GM12878 (cell line): Measurements from ENCODE around the gene POLD4. TPM values are rescaled to one million over a fixed set of nuclear protein-coding genes. Genes with fewer than 3 reads are reported as not detected.

Experiments
- ATF2 ChIP-seq: IDR thresholded peaks from 2 replicates; pipeline ENCODE4 v1.6.1; 2012; ENCODE audit warnings: low read length, inconsistent platforms
- BCL11A ChIP-seq: IDR thresholded peaks from 2 replicates; pipeline ENCODE4 v1.6.1; 2011; ENCODE audit warnings: low read depth, low read length
- BHLHE40 ChIP-seq, 2 experiments: fragments of 450-650 bp in 1 of 2; IDR thresholded peaks; 2 replicates each; pipeline ENCODE4 v1.6.1; 2011 to 2017; ENCODE audit warnings: low read depth in 2 of 2, borderline replicate concordance in 1 of 2, improper control_type of control experiment in 1 of 2, low read length in 1 of 2, mild to moderate bottlenecking in 1 of 2
- BMI1 ChIP-seq: fragments of 450-650 bp; IDR thresholded peaks from 2 replicates; pipeline ENCODE4 v1.6.1; 2016; ENCODE audit warnings: mild to moderate bottlenecking, moderate library complexity, borderline replicate concordance
- CBFB ChIP-seq: IDR thresholded peaks from 2 replicates; pipeline ENCODE4 v1.6.1; 2016; ENCODE audit warnings: antibody characterized with exemption, low read depth
- CBX3 ChIP-seq: fragments of 200-600 bp; sonication (generic); IDR thresholded peaks from 2 replicates; pipeline ENCODE4 v1.6.1; 2016; ENCODE audit warnings: low read depth, borderline replicate concordance
- CREM ChIP-seq: IDR thresholded peaks from 2 replicates; pipeline ENCODE4 v1.6.1; 2014; ENCODE audit warnings: antibody characterized with exemption, low read depth
- E4F1 ChIP-seq: fragments of 450-650 bp; IDR thresholded peaks from 2 replicates; pipeline ENCODE4 v1.6.1; 2018; ENCODE audit warnings: borderline replicate concordance, mild to moderate bottlenecking; ENCODE audit not compliant: partially characterized antibody
- FOXM1 ChIP-seq: IDR thresholded peaks from 2 replicates; pipeline ENCODE4 v1.6.1; 2012; ENCODE audit warnings: low read depth, mild to moderate bottlenecking, inconsistent platforms, low read length, moderate library complexity
- IKZF2 ChIP-seq, 2 experiments: fragments of 450-650 bp; IDR thresholded peaks; 2 replicates each; pipeline ENCODE4 v1.6.1; 2017; ENCODE audit warnings: mild to moderate bottlenecking in 2 of 2, moderate library complexity in 2 of 2
- IRF3 ChIP-seq: fragments of 450-650 bp; IDR thresholded peaks from 2 replicates; pipeline ENCODE4 v1.6.1; 2014; ENCODE audit warnings: mild to moderate bottlenecking
- KDM1A ChIP-seq: fragments of 200-600 bp; sonication (generic); IDR thresholded peaks from 2 replicates; pipeline ENCODE4 v1.6.1; 2016; ENCODE audit warnings: borderline replicate concordance
- MLLT1 ChIP-seq: fragments of 450-650 bp; IDR thresholded peaks from 2 replicates; pipeline ENCODE4 v1.6.1; 2016; ENCODE audit warnings: mild to moderate bottlenecking
- MTA2 ChIP-seq: fragments of 450-650 bp; IDR thresholded peaks from 2 replicates; pipeline ENCODE4 v1.6.1; 2016; ENCODE audit warnings: low read depth, mild to moderate bottlenecking, moderate library complexity
- NR2C1 ChIP-seq: fragments of 450-650 bp; IDR thresholded peaks from 2 replicates; pipeline ENCODE4 v1.6.1; 2017; ENCODE audit warnings: antibody characterized with exemption, mild to moderate bottlenecking, moderate library complexity
- NR2F1 ChIP-seq: fragments of 450-650 bp; conservative IDR thresholded peaks from 2 replicates; pipeline ENCODE4 v1.6.1; 2017; ENCODE audit warnings: mild to moderate bottlenecking
- PAX8 ChIP-seq: fragments of 450-650 bp; IDR thresholded peaks from 2 replicates; pipeline ENCODE4 v1.6.1; 2017; ENCODE audit warnings: mild to moderate bottlenecking, moderate library complexity
- RFX5 ChIP-seq: IDR thresholded peaks from 2 replicates; pipeline ENCODE4 v1.6.1; 2011; ENCODE audit warnings: low read depth, low read length, improper control_type of control experiment
- SMAD1 ChIP-seq: fragments of 450-650 bp; IDR thresholded peaks from 2 replicates; pipeline ENCODE4 v1.6.1; 2018; ENCODE audit warnings: mild to moderate bottlenecking, low read depth; ENCODE audit not compliant: partially characterized antibody
- SMARCA5 ChIP-seq: fragments of 450-650 bp; IDR thresholded peaks from 2 replicates; pipeline ENCODE4 v1.6.1; 2017; ENCODE audit warnings: mild to moderate bottlenecking
- SMC3 ChIP-seq: IDR thresholded peaks from 2 replicates; pipeline ENCODE4 v1.6.1; 2011; ENCODE audit warnings: low read length, improper control_type of control experiment, borderline replicate concordance
- TARDBP ChIP-seq: IDR thresholded peaks from 2 replicates; pipeline ENCODE4 v1.6.1; 2016; ENCODE audit warnings: borderline replicate concordance
- USF1 ChIP-seq: IDR thresholded peaks from 2 replicates; pipeline ENCODE4 v1.6.1; 2011; ENCODE audit warnings: borderline replicate concordance, low read depth, mild to moderate bottlenecking, moderate library complexity, mixed read lengths, low read length; ENCODE audit not compliant: insufficient read depth; ENCODE audit errors: extremely low read length
- ZNF24 ChIP-seq: fragments of 450-650 bp; IDR thresholded peaks from 2 replicates; pipeline ENCODE4 v1.6.1; 2017; ENCODE audit warnings: antibody characterized with exemption, mild to moderate bottlenecking
- ZNF274 ChIP-seq: IDR thresholded peaks from one replicate; pipeline ENCODE4 v1.8.0; 2011; ENCODE audit not compliant: insufficient read length, insufficient read depth
- polyA plus RNA-seq, 11 experiments: library from polyadenylated mRNA; depleted of rRNA in 4 of 11; unstranded in 6 of 11; stranded (reverse) in 5 of 11; fragments of >200 nt; fragmentation: Nextera tagmentation in 4 of 11; fragmentation: Illumina TruSeq in 1 of 11; extraction: Ambion mirVana in 4 of 11; extraction: Trizol in 1 of 11; gene quantifications; 1 replicate in 1 of 11; 2 replicates in 10 of 11; pipeline versions ENCODE4 v1.2.1 to v1.2.3, GENCODE V29; 2011 to 2016; ENCODE audit warnings: inconsistent platforms in 2 of 11, missing spikeins in 2 of 11, low read depth in 1 of 11
- total RNA-seq, 4 experiments: library from RNA; depleted of rRNA in 3 of 4; stranded (reverse); fragments of >200 nt in 3 of 4; fragmentation: Illumina TruSeq in 1 of 4; extraction: Trizol in 1 of 4; gene quantifications; 2 replicates each; pipeline versions ENCODE4 v1.2.1 to v1.2.3, GENCODE V29; 2013 to 2021

POLD4 gene
- total and polyA plus RNA-seq, 10 of the 15 experiments (the other 5 are each of a cell fraction or from before 2014, with no cell fraction given) = 8.1 to 176 (median 88.1) TPM

- TF ChIP-seq RFX5 = no peak
- TF ChIP-seq NR2F1 = no peak
- TF ChIP-seq KDM1A = no peak
- no peak for TF ChIP-seq IRF3
- TF ChIP-seq PAX8 = no peak
- TF ChIP-seq BCL11A = no peak
- peak; percentile 9; the same call in 1 of the 2 replicates for TF ChIP-seq MTA2
- TF ChIP-seq ZNF274 = no peak
- no peak for TF ChIP-seq TARDBP
- TF ChIP-seq BMI1 = no peak
- no peak for TF ChIP-seq ATF2
- no peak for TF ChIP-seq SMC3
- no peak for TF ChIP-seq CREM
- TF ChIP-seq MLLT1 = peak; percentile 84; the same call in 1 of the 2 replicates
- no peak for TF ChIP-seq BHLHE40 (IDR thresholded peaks at IDR 0.05; ENCODE audit: borderline replicate concordance in 1 of 2, low read depth in 2 of 2, low read length in 1 of 2)
- no peak; a peak in 1 of 4 replicates for TF ChIP-seq IKZF2 (IDR thresholded peaks at IDR 0.05)
- no peak for TF ChIP-seq ZNF24
- TF ChIP-seq CBX3 = no peak
- no peak for TF ChIP-seq USF1
- no peak for TF ChIP-seq SMARCA5
- no peak for TF ChIP-seq E4F1
- TF ChIP-seq CBFB = no peak; the same call in 1 of the 2 replicates
- no peak for TF ChIP-seq SMAD1
- no peak for TF ChIP-seq FOXM1
- peak; percentile 4; the same call in 1 of the 2 replicates for TF ChIP-seq NR2C1
Measured at GRCh38 chr11:67352546-67353316, 615 bp downstream of the POLD4 start (continued).
